Chondrocyte (in vitro differentiated cells): ENCODE data around the gene CCBE1. TPM values are rescaled to one million over a fixed set of nuclear protein-coding genes. Genes with fewer than 3 reads are reported as not detected.

Source experiments
- DNase-seq: peaks from one replicate; pipeline ENCODE4 v3.0.0; 2021; ENCODE audit warnings: mixed read lengths, low spot score
- H3K27ac Mint-ChIP-seq: one replicate; pipeline ENCODE4 v1.8.0; 2021; ENCODE audit warnings: mild to moderate bottlenecking, moderate library complexity, mixed read lengths; ENCODE audit not compliant: unreplicated experiment
- H3K27me3 Mint-ChIP-seq: 2 replicates; pipeline ENCODE4 v1.8.0; 2021; ENCODE audit warnings: low read depth, mixed read lengths
- H3K36me3 Mint-ChIP-seq: 2 replicates; pipeline ENCODE4 v1.8.0; 2021; ENCODE audit warnings: low read depth, mixed read lengths
- H3K4me1 Mint-ChIP-seq: 2 replicates; pipeline ENCODE4 v1.8.0; 2021; ENCODE audit warnings: low read depth, mild to moderate bottlenecking, mixed read lengths
- H3K4me3 Mint-ChIP-seq: one replicate; pipeline ENCODE4 v1.8.0; 2021; ENCODE audit warnings: mild to moderate bottlenecking, moderate library complexity, mixed read lengths; ENCODE audit not compliant: unreplicated experiment
- H3K9me3 Mint-ChIP-seq: 2 replicates; pipeline ENCODE4 v1.8.0; 2021; ENCODE audit warnings: low read depth, mixed read lengths
- CTCF ChIP-seq: fragments of 200-600 bp; sonication (generic); IDR thresholded peaks from 2 replicates; pipeline ENCODE4 v1.5.0; 2021; ENCODE audit warnings: antibody characterized with exemption, mild to moderate bottlenecking, moderate library complexity
- total RNA-seq: library from RNA; stranded (reverse); gene quantifications from 3 replicates; pipeline ENCODE4 v1.2.1, GENCODE V29; 2021

CCBE1 gene
- total RNA-seq, 1 donor from 2014 or later: 0.72 TPM

GRCh38 chr18:59674903-59675270 lies 22.3 kb downstream of the CCBE1 start:
- Mint-ChIP-seq H3K27ac (no peak overlapping the region), H3K27me3 (no peaks in the 10 kb centered on the region), H3K36me3 (no peaks in the 10 kb centered on the region), H3K4me1 (peaks cover under 1% of the 10 kb centered on the region), H3K4me3 (no peak overlapping the region), H3K9me3 (no peaks in the 10 kb centered on the region)
- DNase-seq: no peak
- no peak for TF ChIP-seq CTCF

GRCh38 chr18:59674186-59674902 lies 22.9 kb downstream of the CCBE1 start:
- no peak for TF ChIP-seq CTCF
- peaks cover 4% of the 10 kb centered on the region for H3K4me1 Mint-ChIP-seq
- no peak for DNase-seq
- no peak overlapping the region for H3K27ac Mint-ChIP-seq
- H3K27me3 Mint-ChIP-seq: no peaks in the 10 kb centered on the region
- H3K9me3 Mint-ChIP-seq: no peaks in the 10 kb centered on the region
- H3K4me3 Mint-ChIP-seq: no peak overlapping the region
- H3K36me3 Mint-ChIP-seq: no peaks in the 10 kb centered on the region

- Mint-ChIP-seq H3K36me3 (no peaks in the 10 kb centered on the region), H3K27me3 (no peaks in the 10 kb centered on the region), H3K27ac (no peak overlapping the region), H3K4me3 (no peak overlapping the region), H3K9me3 (no peaks in the 10 kb centered on the region), H3K4me1 (peaks cover 4% of the 10 kb centered on the region)
- no peak for TF ChIP-seq CTCF
- no peak for DNase-seq
Observed at GRCh38 chr18:59672235-59672711, 24.9 kb downstream of the CCBE1 start.

GRCh38 chr18:59671551-59671950 lies 25.7 kb downstream of the CCBE1 start:
- H3K9me3 Mint-ChIP-seq: no peaks in the 10 kb centered on the region
- no peak overlapping the region for H3K27ac Mint-ChIP-seq
- TF ChIP-seq CTCF: no peak
- H3K4me3 Mint-ChIP-seq: no peak overlapping the region
- DNase-seq: no peak
- peaks cover 4% of the 10 kb centered on the region for H3K4me1 Mint-ChIP-seq
- no peaks in the 10 kb centered on the region for H3K36me3 Mint-ChIP-seq
- H3K27me3 Mint-ChIP-seq: no peaks in the 10 kb centered on the region

- Mint-ChIP-seq H3K9me3 (no peaks in the 10 kb centered on the region), H3K27ac (no peak overlapping the region), H3K4me1 (peaks cover 11% of the 10 kb centered on the region), H3K27me3 (no peaks in the 10 kb centered on the region), H3K36me3 (no peaks in the 10 kb centered on the region), H3K4me3 (no peak overlapping the region)
- no peak for TF ChIP-seq CTCF
- DNase-seq: no peak
Observed at GRCh38 chr18:59669872-59670657, 27.2 kb downstream of the CCBE1 start.
